Mesendoderm (in vitro differentiated cells): ENCODE data around the gene PLD5.

Experiments used
- DNase-seq: peaks from one replicate; pipeline ENCODE4 v3.0.0; 2013
- H2AK5ac ChIP-seq: 2 replicates; pipeline ENCODE4 v1.6.1; 2013; ENCODE audit warnings: low read length, inconsistent platforms
- H2BK120ac ChIP-seq: 2 replicates; pipeline ENCODE4 v1.6.1; 2013; ENCODE audit warnings: low read depth, mild to moderate bottlenecking, low read length, moderate library complexity, mixed read lengths
- H2BK15ac ChIP-seq: replicated peaks from 2 replicates; pipeline ENCODE4 v1.6.1; 2013; ENCODE audit warnings: low read depth, mild to moderate bottlenecking, moderate library complexity
- H2BK5ac ChIP-seq: 2 replicates; pipeline ENCODE4 v1.6.1; 2013; ENCODE audit warnings: low read length, inconsistent platforms
- H3K18ac ChIP-seq: 2 replicates; pipeline ENCODE4 v1.6.1; 2013; ENCODE audit warnings: mild to moderate bottlenecking, low read length, mixed read lengths
- H3K23ac ChIP-seq: one replicate; pipeline ENCODE4 v1.6.1; 2013; ENCODE audit warnings: low read length
- H3K27ac ChIP-seq: 2 replicates; pipeline ENCODE4 v1.5.1; 2013; ENCODE audit warnings: low read depth, mild to moderate bottlenecking, inconsistent platforms, low read length, moderate library complexity
- H3K27me3 ChIP-seq: 2 replicates; pipeline ENCODE4 v1.6.1; 2013; ENCODE audit warnings: low read length, control low read depth, mild to moderate bottlenecking, inconsistent platforms; ENCODE audit not compliant: insufficient read depth, poor library complexity
- H3K36me3 ChIP-seq: 2 replicates; pipeline ENCODE4 v1.6.1; 2013; ENCODE audit warnings: low read length, inconsistent platforms; ENCODE audit not compliant: control insufficient read depth, insufficient read depth
- H3K4ac ChIP-seq: one replicate; pipeline ENCODE4 v1.6.1; 2013; ENCODE audit warnings: low read depth, mild to moderate bottlenecking, low read length, moderate library complexity
- H3K4me1 ChIP-seq: 2 replicates; pipeline ENCODE4 v1.6.1; 2013; ENCODE audit warnings: low read depth, low read length, inconsistent platforms; ENCODE audit not compliant: control insufficient read depth
- H3K4me2 ChIP-seq: 2 replicates; pipeline ENCODE4 v1.6.1; 2013; ENCODE audit warnings: low read length
- H3K4me3 ChIP-seq: 2 replicates; pipeline ENCODE4 v1.5.1; 2013; ENCODE audit warnings: mild to moderate bottlenecking, low read length
- H3K56ac ChIP-seq: one replicate; pipeline ENCODE4 v1.6.1; 2013; ENCODE audit warnings: low read length
- H3K79me1 ChIP-seq: 2 replicates; pipeline ENCODE4 v1.6.1; 2013; ENCODE audit warnings: low read length, inconsistent platforms
- H3K79me2 ChIP-seq: 2 replicates; pipeline ENCODE4 v1.6.1; 2013; ENCODE audit warnings: mild to moderate bottlenecking, low read length; ENCODE audit not compliant: control insufficient read depth, insufficient read depth
- H3K9ac ChIP-seq: 2 replicates; pipeline ENCODE4 v1.6.1; 2013; ENCODE audit warnings: low read length, inconsistent platforms
- H4K5ac ChIP-seq: one replicate; pipeline ENCODE4 v1.6.1; 2013; ENCODE audit warnings: low read length
- H4K8ac ChIP-seq: one replicate; pipeline ENCODE4 v1.6.1; 2013; ENCODE audit warnings: low read depth, mild to moderate bottlenecking, control low read depth, low read length, moderate library complexity
- WGBS: extraction: QIAGEN DNeasy Blood & Tissue Kit; methylation state at CpG from one replicate; pipeline ENCODE4 v1.1.7; 2013; ENCODE audit warnings: low lambda C conversion rate, missing lambda C conversion rate; ENCODE audit not compliant: insufficient coverage; ENCODE audit errors: extremely low coverage; 5-methylcytosine and 5-hydroxymethylcytosine counted together

Gene PLD5

DNA sequence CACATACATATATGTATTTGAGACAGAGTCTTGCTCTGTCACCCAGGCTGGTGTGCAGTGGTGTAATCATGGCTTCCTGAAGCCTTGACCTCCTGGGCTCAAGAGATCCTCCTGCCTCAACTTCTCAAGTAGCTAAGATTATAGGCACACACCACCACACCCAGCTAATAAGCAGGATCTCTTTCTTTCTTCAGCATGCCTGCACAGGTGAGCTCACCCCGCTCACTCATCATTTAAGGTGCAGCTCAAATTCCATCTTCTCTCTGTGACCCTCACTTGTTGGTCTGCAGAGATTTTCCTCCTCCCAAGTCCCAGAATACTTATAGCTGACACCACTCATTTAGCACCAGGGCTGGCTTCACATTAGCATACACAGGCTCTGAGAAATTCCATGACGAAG, 316.5 kb downstream of the PLD5 start:
- H3K4ac ChIP-seq = no peak overlapping the region
- no peak overlapping the region for H2BK15ac ChIP-seq
- no peak overlapping the region for H3K27ac ChIP-seq
- H3K79me2 ChIP-seq = no peaks in the 10 kb centered on the region
- DNase-seq = peak; percentile 55
- no peak overlapping the region for H3K4me3 ChIP-seq
- no peak overlapping the region for H4K8ac ChIP-seq
- H3K36me3 ChIP-seq = no peaks in the 10 kb centered on the region
- no peak overlapping the region for H2BK5ac ChIP-seq
- H2BK120ac ChIP-seq = no peak overlapping the region
- H3K79me1 ChIP-seq = no peaks in the 10 kb centered on the region
- H3K9ac ChIP-seq = no peak overlapping the region
- H3K4me1 ChIP-seq = peaks cover 9% of the 10 kb centered on the region
- no peak overlapping the region for H3K4me2 ChIP-seq
- H4K5ac ChIP-seq = no peak overlapping the region
- H3K23ac ChIP-seq = no peak overlapping the region
- WGBS = no CpG with 5 or more reads among the region's 2 CpGs
- H2AK5ac ChIP-seq = no peak overlapping the region
- no peaks in the 10 kb centered on the region for H3K27me3 ChIP-seq
- H3K18ac ChIP-seq = no peak overlapping the region
- H3K56ac ChIP-seq = no peak overlapping the region

DNA sequence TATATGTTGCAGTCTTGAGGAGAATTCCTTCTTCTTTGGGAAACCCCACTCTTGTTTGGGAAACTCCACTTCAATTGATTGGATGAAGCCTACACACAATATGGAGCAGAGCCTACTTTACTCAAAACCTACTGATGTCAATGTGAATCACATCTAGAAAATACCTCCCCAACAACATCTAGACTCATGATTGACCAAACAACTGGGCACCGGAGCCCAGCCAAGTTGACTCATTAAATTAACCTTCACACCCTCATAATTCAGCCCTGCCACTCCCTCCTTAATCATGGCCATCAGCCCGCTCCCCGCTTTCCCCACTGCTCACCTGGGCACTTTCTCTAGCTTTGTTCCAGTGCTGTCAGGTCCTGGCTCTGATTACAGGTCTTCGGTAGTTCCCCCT, 317.5 kb downstream of the PLD5 start:
- WGBS = no CpG with 5 or more reads among the region's 4 CpGs
- Histone ChIP-seq H3K23ac (no peak overlapping the region), H3K9ac (no peak overlapping the region), H3K27ac (no peak overlapping the region), H4K8ac (no peak overlapping the region), H3K27me3 (no peaks in the 10 kb centered on the region), H3K4me2 (no peak overlapping the region), H3K4me3 (no peak overlapping the region), H3K18ac (no peak overlapping the region), H3K36me3 (no peaks in the 10 kb centered on the region), H3K4me1 (peaks cover 8% of the 10 kb centered on the region), H3K79me2 (no peaks in the 10 kb centered on the region), H2BK5ac (no peak overlapping the region), H2AK5ac (no peak overlapping the region), H3K4ac (no peak overlapping the region), H2BK120ac (no peak overlapping the region), H3K79me1 (no peaks in the 10 kb centered on the region), H3K56ac (no peak overlapping the region), H4K5ac (no peak overlapping the region), H2BK15ac (no peak overlapping the region)
- no peak for DNase-seq

DNA sequence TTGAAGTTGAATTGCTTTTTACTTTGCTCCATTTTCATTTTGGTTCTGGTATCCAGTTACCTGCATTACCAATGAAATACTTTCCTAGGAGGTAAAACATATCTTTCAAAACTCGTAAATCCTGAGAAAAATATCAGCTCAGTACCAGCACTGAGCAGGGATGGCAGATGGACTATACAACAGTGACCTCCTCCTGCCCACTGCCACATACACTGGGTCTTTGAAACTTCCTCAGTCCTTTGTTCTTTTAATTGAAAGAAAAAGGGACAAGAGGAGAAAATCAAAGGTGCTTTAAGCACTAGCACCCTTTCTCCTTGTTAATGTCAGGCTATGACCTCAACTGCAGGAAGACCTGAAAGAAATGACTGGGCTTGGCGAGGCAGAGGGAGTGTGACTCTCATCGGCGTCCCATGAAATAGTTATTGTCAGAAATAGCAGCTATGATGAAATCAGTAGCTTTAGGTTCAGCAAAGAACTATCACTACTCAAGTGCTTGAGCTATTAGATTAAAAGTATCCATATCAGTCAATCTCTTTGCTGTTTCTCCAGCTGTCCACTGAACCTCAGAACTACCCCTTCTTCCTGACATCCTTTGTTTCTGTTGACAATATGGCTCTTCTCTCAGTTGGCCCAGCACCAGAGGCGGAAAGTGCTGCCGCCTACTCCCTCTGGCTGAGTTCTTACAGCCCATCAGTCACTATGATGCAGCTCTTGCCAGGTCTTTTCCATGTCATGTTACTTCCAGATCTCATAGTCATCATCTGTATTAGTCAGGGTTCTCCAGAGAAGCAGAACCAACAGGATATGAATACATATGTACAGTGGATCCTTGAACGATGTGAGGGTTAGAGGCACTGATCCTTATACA, 318.6 kb downstream of the PLD5 start:
- no peak overlapping the region for H2BK5ac ChIP-seq
- H3K79me2 ChIP-seq = no peaks in the 10 kb centered on the region
- no peak overlapping the region for H3K23ac ChIP-seq
- no peak for DNase-seq
- no peak overlapping the region for H3K4me3 ChIP-seq
- H3K18ac ChIP-seq = no peak overlapping the region
- no peak overlapping the region for H3K56ac ChIP-seq
- no peak overlapping the region for H3K27ac ChIP-seq
- H3K36me3 ChIP-seq = no peaks in the 10 kb centered on the region
- peaks cover 2% of the 10 kb centered on the region for H3K4me1 ChIP-seq
- H2BK120ac ChIP-seq = no peak overlapping the region
- H3K4me2 ChIP-seq = no peak overlapping the region
- WGBS = no CpG with 5 or more reads among the region's 7 CpGs
- no peak overlapping the region for H3K9ac ChIP-seq
- H3K79me1 ChIP-seq = no peaks in the 10 kb centered on the region
- peak overlapping the region; percentile 42 for H3K4ac ChIP-seq
- no peak overlapping the region for H4K5ac ChIP-seq
- H3K27me3 ChIP-seq = no peaks in the 10 kb centered on the region
- no peak overlapping the region for H2BK15ac ChIP-seq
- no peak overlapping the region for H2AK5ac ChIP-seq
- no peak overlapping the region for H4K8ac ChIP-seq

DNA sequence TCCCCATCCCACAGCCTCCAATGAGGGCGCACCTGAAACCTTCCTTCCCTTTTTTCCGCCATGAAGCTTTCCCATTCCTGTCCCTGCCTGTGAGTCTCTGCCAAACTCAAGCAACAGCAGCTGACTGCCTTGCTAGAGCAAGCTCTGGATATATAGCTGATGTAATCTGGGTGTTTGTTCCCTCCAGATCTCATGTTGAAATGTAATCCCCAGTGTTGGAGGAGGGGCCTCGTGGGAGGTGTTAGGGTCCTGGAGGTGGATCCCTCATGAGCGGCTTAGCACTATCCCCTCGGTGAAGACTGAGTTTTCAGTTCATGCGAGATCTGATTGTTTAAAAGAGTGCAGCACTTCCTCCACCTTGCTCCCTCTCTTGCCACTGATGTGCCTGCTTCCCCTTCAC, 321.2 kb downstream of the PLD5 start:
- no peak overlapping the region for H3K18ac ChIP-seq
- H3K4me2 ChIP-seq = no peak overlapping the region
- H3K4me3 ChIP-seq = no peak overlapping the region
- no peak overlapping the region for H3K23ac ChIP-seq
- H3K27ac ChIP-seq = no peak overlapping the region
- no peak overlapping the region for H3K9ac ChIP-seq
- H3K36me3 ChIP-seq = no peaks in the 10 kb centered on the region
- no peak overlapping the region for H2AK5ac ChIP-seq
- H2BK15ac ChIP-seq = no peak overlapping the region
- no peak overlapping the region for H4K8ac ChIP-seq
- H2BK120ac ChIP-seq = no peak overlapping the region
- H2BK5ac ChIP-seq = no peak overlapping the region
- no peaks in the 10 kb centered on the region for H3K79me2 ChIP-seq
- H4K5ac ChIP-seq = no peak overlapping the region
- H3K4me1 ChIP-seq = peaks cover 2% of the 10 kb centered on the region
- no peaks in the 10 kb centered on the region for H3K79me1 ChIP-seq
- H3K56ac ChIP-seq = no peak overlapping the region
- no CpG with 5 or more reads among the region's 6 CpGs for WGBS
- H3K27me3 ChIP-seq = no peaks in the 10 kb centered on the region
- H3K4ac ChIP-seq = no peak overlapping the region
- DNase-seq = peak; percentile 27

GRCh38 chr1:242201090-242201489, 323.4 kb downstream of the PLD5 start:
- Histone ChIP-seq H3K9ac (no peak overlapping the region), H2BK5ac (no peak overlapping the region), H3K79me1 (no peaks in the 10 kb centered on the region), H2BK120ac (no peak overlapping the region), H3K4me1 (no peaks in the 10 kb centered on the region), H3K4me3 (no peak overlapping the region), H2AK5ac (no peak overlapping the region), H3K27me3 (no peaks in the 10 kb centered on the region), H3K56ac (no peak overlapping the region), H4K5ac (no peak overlapping the region), H3K27ac (no peak overlapping the region), H3K4ac (no peak overlapping the region), H2BK15ac (no peak overlapping the region), H3K18ac (no peak overlapping the region), H3K79me2 (no peaks in the 10 kb centered on the region), H3K23ac (no peak overlapping the region), H4K8ac (no peak overlapping the region), H3K4me2 (no peak overlapping the region), H3K36me3 (no peaks in the 10 kb centered on the region)
- no peak for DNase-seq
- no CpG with 5 or more reads among the region's 2 CpGs for WGBS
